ENCODE data around the gene NDUFS8. TPM values are rescaled to one million over a fixed set of nuclear protein-coding genes. Genes with fewer than 3 reads are reported as not detected.

The NDUFS8 gene
- total RNA-seq, 2 experiments from 2014 or later, result 70.5 to 72.5 TPM

DNA sequence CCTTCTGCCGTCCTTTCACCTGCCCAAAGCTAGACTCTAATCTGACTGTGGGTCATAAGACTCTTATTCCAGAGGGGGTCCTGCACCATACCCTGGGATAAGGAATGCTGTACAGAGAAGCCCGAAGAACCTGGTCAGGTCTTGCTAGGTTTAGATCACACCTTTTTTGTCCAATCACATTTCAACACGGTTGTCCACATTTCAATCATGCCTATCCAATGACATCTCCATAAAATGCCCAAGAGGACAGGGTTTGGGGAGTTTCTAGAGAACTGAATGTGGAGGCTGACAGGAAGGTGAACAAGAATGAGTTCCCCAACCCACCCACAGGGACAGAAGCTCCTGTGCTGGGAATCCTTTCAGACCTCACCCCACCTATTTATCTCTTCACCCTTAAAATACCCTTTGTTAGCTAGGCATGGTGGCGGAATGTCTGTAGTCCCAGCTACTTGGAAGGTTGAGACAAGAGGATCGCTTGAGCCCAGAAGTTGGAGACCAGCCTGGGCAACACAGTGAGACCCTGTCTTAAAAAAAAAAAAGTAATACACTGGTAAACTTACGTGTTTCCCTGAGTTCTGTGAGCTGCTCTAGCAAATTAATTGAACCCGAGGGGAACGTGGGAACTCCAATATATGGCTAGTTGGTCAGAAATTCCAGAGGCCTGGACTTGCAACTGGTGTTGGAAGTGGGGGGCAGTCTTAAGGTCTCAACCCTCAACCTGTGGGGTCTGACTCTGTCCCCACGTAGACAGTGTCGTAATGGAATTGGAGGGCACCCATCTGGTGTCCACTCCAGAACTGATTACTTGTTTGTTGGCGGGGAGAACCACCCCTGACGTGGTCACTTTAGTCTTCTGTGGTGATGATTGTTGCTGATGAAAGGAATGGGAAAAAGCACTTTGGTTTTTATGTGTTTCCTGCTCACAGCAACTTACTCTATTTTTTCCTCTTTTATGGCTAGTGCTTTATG, 26.1 kb downstream of the NDUFS8 start:
- ATAC-seq (ENCODE audit: poor library complexity) (no peak), DNase-seq (no peak)
- Mint-ChIP-seq H3K4me3 (no peak overlapping the region), H3K27ac (no peak overlapping the region), H3K4me1 (ENCODE audit: low read depth) (no peaks in the 10 kb centered on the region), H3K36me3 (ENCODE audit: low read depth) (peaks cover 8% of the 10 kb centered on the region), H3K27me3 (no peaks in the 10 kb centered on the region), H3K9me3 (no peaks in the 10 kb centered on the region)
- no peaks in the 10 kb centered on the region for H3K4me1 ChIP-seq (ENCODE audit: insufficient read depth, low read length)
- CTCF ChIA-PET, result no interaction called here
- no peaks in the 10 kb centered on the region for H3K9me3 ChIP-seq (ENCODE audit: control insufficient read depth in 1 of 2, insufficient read depth in 1 of 2, low read length in 2 of 2)
- no peak overlapping the region for H3K27ac ChIP-seq (ENCODE audit: low read depth in 1 of 2, low read length in 2 of 2)
- TF ChIP-seq, protein P1, sequence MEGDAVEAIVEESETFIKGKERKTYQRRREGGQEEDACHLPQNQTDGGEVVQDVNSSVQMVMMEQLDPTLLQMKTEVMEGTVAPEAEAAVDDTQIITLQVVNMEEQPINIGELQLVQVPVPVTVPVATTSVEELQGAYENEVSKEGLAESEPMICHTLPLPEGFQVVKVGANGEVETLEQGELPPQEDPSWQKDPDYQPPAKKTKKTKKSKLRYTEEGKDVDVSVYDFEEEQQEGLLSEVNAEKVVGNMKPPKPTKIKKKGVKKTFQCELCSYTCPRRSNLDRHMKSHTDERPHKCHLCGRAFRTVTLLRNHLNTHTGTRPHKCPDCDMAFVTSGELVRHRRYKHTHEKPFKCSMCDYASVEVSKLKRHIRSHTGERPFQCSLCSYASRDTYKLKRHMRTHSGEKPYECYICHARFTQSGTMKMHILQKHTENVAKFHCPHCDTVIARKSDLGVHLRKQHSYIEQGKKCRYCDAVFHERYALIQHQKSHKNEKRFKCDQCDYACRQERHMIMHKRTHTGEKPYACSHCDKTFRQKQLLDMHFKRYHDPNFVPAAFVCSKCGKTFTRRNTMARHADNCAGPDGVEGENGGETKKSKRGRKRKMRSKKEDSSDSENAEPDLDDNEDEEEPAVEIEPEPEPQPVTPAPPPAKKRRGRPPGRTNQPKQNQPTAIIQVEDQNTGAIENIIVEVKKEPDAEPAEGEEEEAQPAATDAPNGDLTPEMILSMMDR (IDR thresholded peaks at IDR 0.05), result no peak
- no peaks in the 10 kb centered on the region for H3K27me3 ChIP-seq (ENCODE audit: control insufficient read depth in 1 of 2, insufficient read depth in 2 of 2, low read length in 2 of 2)
- no peak overlapping the region for H3K4me3 ChIP-seq (ENCODE audit: low read length)
- intact Hi-C loops (cut with DNase I, micrococcal nuclease), result no loop called here
- POLR2A ChIA-PET, result no interaction called here
- H3K36me3 ChIP-seq (ENCODE audit: insufficient read depth, low read length), result peaks cover 13% of the 10 kb centered on the region

DNA sequence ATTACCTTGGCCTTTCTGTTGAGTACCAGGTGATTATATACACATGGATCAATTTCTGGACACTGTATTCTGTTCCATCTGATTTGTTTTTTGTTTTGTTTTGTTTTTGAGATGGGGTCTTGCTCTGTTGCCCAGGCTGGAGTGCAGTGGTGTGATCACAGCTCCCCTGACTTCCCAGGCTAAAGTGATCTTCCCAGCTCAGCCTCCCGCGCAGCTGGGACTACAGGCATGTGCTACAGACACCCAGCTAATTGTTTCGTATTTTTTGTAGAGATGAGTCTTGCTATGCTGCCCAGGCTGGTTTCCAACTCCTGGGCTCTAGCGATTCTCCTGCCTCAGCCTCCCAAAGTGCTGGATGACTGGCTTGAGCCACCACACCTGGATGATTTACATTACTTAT, 27.3 kb downstream of the NDUFS8 start:
- TF ChIP-seq, protein P1 (IDR thresholded peaks at IDR 0.05), result no peak
- ATAC-seq (ENCODE audit: poor library complexity), result no peak
- no peak overlapping the region for H3K27ac ChIP-seq (ENCODE audit: low read depth in 1 of 2, low read length in 2 of 2)
- H3K27ac Mint-ChIP-seq, result no peak overlapping the region
- H3K36me3 Mint-ChIP-seq (ENCODE audit: low read depth), result peaks cover 9% of the 10 kb centered on the region
- H3K9me3 ChIP-seq (ENCODE audit: control insufficient read depth in 1 of 2, insufficient read depth in 1 of 2, low read length in 2 of 2), result no peaks in the 10 kb centered on the region
- no peaks in the 10 kb centered on the region for H3K27me3 ChIP-seq (ENCODE audit: control insufficient read depth in 1 of 2, insufficient read depth in 2 of 2, low read length in 2 of 2)
- no peak for DNase-seq
- no peaks in the 10 kb centered on the region for H3K4me1 Mint-ChIP-seq (ENCODE audit: low read depth)
- H3K4me3 ChIP-seq (ENCODE audit: low read length), result no peak overlapping the region
- H3K9me3 Mint-ChIP-seq, result no peaks in the 10 kb centered on the region
- ChIA-PET CTCF (no interaction called here), POLR2A (no interaction called here)
- H3K4me1 ChIP-seq (ENCODE audit: insufficient read depth, low read length), result no peaks in the 10 kb centered on the region
- H3K27me3 Mint-ChIP-seq, result no peaks in the 10 kb centered on the region
- H3K36me3 ChIP-seq (ENCODE audit: insufficient read depth, low read length), result peaks cover 8% of the 10 kb centered on the region
- H3K4me3 Mint-ChIP-seq, result no peak overlapping the region
- intact Hi-C loops (cut with DNase I, micrococcal nuclease), result no loop called here

DNA sequence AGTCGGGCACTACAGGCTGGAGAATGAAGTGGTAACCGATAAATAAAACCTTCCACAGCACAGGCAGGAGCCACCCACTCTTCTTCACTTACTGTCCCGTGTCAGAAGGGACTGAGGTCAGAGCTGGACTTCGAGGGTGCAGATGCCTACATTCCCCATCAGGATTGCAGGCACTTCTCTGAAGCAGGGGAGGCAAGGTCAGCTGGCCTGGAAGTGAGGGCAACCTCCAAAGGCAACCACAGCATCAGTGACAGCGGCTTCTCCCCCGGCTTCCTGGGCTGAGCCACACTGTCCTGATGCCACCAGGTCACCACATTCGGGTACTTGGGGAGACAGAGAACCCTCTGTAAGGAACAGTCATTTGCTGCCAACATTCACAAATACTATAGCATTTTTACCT, 31.0 kb downstream of the NDUFS8 start:
- no peaks in the 10 kb centered on the region for H3K9me3 Mint-ChIP-seq
- no peak overlapping the region for H3K4me3 Mint-ChIP-seq
- TF ChIP-seq, protein P1 (IDR thresholded peaks at IDR 0.05), result no peak
- ATAC-seq (ENCODE audit: poor library complexity) (no peak), DNase-seq (no peak)
- H3K4me1 ChIP-seq (ENCODE audit: insufficient read depth, low read length), result no peaks in the 10 kb centered on the region
- CTCF ChIA-PET, result interaction anchor here (0.6 kb wide), 1 partner anchor 142 kb away, joined by 3 read pairs; no protein-coding TSS in a partner anchor
- H3K27me3 ChIP-seq (ENCODE audit: control insufficient read depth in 1 of 2, insufficient read depth in 2 of 2, low read length in 2 of 2), result no peaks in the 10 kb centered on the region
- POLR2A ChIA-PET, result no interaction called here
- H3K4me3 ChIP-seq (ENCODE audit: low read length), result no peak overlapping the region
- no peak overlapping the region for H3K27ac Mint-ChIP-seq
- H3K27me3 Mint-ChIP-seq, result no peaks in the 10 kb centered on the region
- peaks cover 3% of the 10 kb centered on the region for H3K36me3 ChIP-seq (ENCODE audit: insufficient read depth, low read length)
- no peak overlapping the region for H3K27ac ChIP-seq (ENCODE audit: low read depth in 1 of 2, low read length in 2 of 2)
- H3K9me3 ChIP-seq (ENCODE audit: control insufficient read depth in 1 of 2, insufficient read depth in 1 of 2, low read length in 2 of 2), result no peaks in the 10 kb centered on the region
- intact Hi-C loops (cut with DNase I, micrococcal nuclease), result no loop called here
- H3K4me1 Mint-ChIP-seq (ENCODE audit: low read depth), result no peaks in the 10 kb centered on the region
- H3K36me3 Mint-ChIP-seq (ENCODE audit: low read depth), result peaks cover 9% of the 10 kb centered on the region

Data from CD4-positive, alpha-beta T cell (primary cell).